Measurements from ENCODE around the gene SURF4.

Gene SURF4

DNA sequence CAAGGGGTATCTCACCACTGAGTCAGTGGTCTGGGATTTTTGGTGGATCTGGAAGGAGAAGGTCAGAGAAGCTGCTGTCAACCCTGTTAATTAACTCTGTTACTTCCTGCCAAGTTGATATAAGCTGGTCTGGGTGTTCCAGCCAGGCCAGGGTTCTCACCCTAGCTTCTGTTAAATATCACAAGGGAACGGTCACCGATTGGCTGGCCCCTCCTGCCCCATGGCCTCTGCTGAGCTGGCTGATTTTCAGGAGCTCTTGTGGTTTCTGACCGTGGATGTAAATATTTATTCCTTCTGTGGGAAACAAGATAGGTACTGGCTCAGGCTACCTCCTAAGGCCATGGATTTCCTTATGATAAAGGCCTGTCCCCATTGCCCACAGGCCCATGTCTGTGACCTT, 47.4 kb upstream of the SURF4 start:
- no peak overlapping the region for H2AFZ ChIP-seq (ENCODE audit: low read depth, low read length)
- no peaks in the 10 kb centered on the region for H3K27me3 ChIP-seq (ENCODE audit: insufficient read depth, low read length, poor library complexity)
- no peak overlapping the region for H3K27ac ChIP-seq (ENCODE audit: low read length)
- H3K4me1 ChIP-seq (ENCODE audit: insufficient read depth, low read length), result peaks cover 10% of the 10 kb centered on the region
- no peaks in the 10 kb centered on the region for H3K9me3 ChIP-seq (ENCODE audit: insufficient read depth, low read length, severe bottlenecking)
- DNase-seq (no peak), ATAC-seq (ENCODE audit: insufficient read depth, low read depth) (no peak)
- TF ChIP-seq, protein P1, sequence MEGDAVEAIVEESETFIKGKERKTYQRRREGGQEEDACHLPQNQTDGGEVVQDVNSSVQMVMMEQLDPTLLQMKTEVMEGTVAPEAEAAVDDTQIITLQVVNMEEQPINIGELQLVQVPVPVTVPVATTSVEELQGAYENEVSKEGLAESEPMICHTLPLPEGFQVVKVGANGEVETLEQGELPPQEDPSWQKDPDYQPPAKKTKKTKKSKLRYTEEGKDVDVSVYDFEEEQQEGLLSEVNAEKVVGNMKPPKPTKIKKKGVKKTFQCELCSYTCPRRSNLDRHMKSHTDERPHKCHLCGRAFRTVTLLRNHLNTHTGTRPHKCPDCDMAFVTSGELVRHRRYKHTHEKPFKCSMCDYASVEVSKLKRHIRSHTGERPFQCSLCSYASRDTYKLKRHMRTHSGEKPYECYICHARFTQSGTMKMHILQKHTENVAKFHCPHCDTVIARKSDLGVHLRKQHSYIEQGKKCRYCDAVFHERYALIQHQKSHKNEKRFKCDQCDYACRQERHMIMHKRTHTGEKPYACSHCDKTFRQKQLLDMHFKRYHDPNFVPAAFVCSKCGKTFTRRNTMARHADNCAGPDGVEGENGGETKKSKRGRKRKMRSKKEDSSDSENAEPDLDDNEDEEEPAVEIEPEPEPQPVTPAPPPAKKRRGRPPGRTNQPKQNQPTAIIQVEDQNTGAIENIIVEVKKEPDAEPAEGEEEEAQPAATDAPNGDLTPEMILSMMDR (IDR thresholded peaks at IDR 0.05; ENCODE audit: borderline replicate concordance, extremely low read depth, low read length, poor library complexity, severe bottlenecking), result no peak
- no peak for TF ChIP-seq EZH2 (IDR thresholded peaks at IDR 0.05; ENCODE audit: borderline replicate concordance, low read depth, low read length, severe bottlenecking)
- no peaks in the 10 kb centered on the region for H4K20me1 ChIP-seq (ENCODE audit: insufficient read depth, low read length)
- no peaks in the 10 kb centered on the region for H3K79me2 ChIP-seq (ENCODE audit: insufficient read depth, low read length)
- H3K4me2 ChIP-seq (ENCODE audit: insufficient read depth, low read length), result no peak overlapping the region
- no peak overlapping the region for H3K9ac ChIP-seq (ENCODE audit: low read depth, low read length)
- H3K4me3 ChIP-seq (ENCODE audit: low read depth in 1 of 2, low read length in 2 of 2), result no peak overlapping the region
- no peaks in the 10 kb centered on the region for H3K36me3 ChIP-seq (ENCODE audit: insufficient read depth, low read length)

DNA sequence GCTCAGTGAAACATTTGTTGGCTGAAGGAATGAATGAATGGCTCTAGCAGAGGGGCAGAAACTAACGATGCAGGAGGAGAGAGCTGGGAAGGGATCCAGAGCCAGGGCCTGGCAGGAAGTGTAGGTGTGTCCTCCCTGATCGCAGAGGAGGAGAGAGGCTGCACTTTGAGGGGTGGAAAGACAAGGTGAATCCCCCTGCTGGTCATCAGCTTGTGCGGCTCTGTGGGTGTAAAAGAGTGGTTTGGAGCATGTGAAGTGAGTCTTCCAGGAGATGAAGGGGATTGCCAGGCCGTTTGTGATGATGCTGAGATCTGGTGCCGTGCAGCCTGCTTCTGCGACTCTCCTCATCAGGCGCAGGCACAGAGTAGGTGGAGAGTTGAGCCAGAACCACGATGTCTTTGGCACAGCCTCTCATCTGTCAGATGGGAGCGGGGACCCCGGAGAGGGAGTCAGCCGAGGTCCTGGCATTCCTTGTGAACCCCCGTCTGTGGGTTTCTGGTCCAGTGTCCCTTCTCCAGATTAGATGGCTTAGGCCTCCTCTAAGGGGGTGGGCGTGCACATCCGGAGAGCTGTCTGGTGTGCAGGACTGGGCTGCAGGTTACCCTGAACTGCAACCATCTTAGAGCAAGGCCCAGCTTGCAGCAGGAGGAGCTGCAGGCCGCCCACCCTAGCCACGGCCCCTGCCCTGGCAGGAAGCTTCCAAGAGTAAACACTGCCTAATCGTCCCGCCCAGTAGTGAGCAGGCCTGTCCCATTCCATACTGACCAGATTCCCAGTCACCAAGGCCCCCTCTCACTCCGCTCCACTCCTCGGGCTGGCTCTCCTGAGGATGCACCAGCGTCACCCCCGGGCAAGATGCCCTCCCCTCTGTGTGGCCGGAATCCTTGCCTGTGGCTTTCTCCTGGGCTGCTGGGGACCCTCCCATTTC, 46.0 kb upstream of the SURF4 start, which contains the start of gene ADAMTS13:
Gene ADAMTS13, plus strand, starts transcription at position 753 of the 928 bp plus-strand sequence. Its CDS starts 77 bp downstream, at position 830.
- DNase-seq (no peak), ATAC-seq (ENCODE audit: insufficient read depth, low read depth) (no peak)
- H3K36me3 ChIP-seq (ENCODE audit: insufficient read depth, low read length), result no peaks in the 10 kb centered on the region; the same call in 1 of the 2 replicates
- TF ChIP-seq, protein P1 (IDR thresholded peaks at IDR 0.05; ENCODE audit: borderline replicate concordance, extremely low read depth, low read length, poor library complexity, severe bottlenecking), result peak; percentile 25
- no peak for TF ChIP-seq EZH2 (IDR thresholded peaks at IDR 0.05; ENCODE audit: borderline replicate concordance, low read depth, low read length, severe bottlenecking)
- H3K4me3 ChIP-seq (ENCODE audit: low read depth in 1 of 2, low read length in 2 of 2), result no peak within 1 kb of the TSS
- H3K9me3 ChIP-seq (ENCODE audit: insufficient read depth, low read length, severe bottlenecking), result no peaks in the 10 kb centered on the region
- peak within 1 kb of the TSS; percentile 49; the same call in 1 of the 2 replicates for H2AFZ ChIP-seq (ENCODE audit: low read depth, low read length)
- peaks cover 14% of the 10 kb centered on the region for H3K4me1 ChIP-seq (ENCODE audit: insufficient read depth, low read length)
- no peak within 1 kb of the TSS for H3K4me2 ChIP-seq (ENCODE audit: insufficient read depth, low read length)
- H3K79me2 ChIP-seq (ENCODE audit: insufficient read depth, low read length), result peaks cover 10% of the 10 kb centered on the region
- H4K20me1 ChIP-seq (ENCODE audit: insufficient read depth, low read length), result no peaks in the 10 kb centered on the region
- H3K27ac ChIP-seq (ENCODE audit: low read length), result no peak within 1 kb of the TSS
- no peaks in the 10 kb centered on the region for H3K27me3 ChIP-seq (ENCODE audit: insufficient read depth, low read length, poor library complexity)
- H3K9ac ChIP-seq (ENCODE audit: low read depth, low read length), result no peak within 1 kb of the TSS

DNA sequence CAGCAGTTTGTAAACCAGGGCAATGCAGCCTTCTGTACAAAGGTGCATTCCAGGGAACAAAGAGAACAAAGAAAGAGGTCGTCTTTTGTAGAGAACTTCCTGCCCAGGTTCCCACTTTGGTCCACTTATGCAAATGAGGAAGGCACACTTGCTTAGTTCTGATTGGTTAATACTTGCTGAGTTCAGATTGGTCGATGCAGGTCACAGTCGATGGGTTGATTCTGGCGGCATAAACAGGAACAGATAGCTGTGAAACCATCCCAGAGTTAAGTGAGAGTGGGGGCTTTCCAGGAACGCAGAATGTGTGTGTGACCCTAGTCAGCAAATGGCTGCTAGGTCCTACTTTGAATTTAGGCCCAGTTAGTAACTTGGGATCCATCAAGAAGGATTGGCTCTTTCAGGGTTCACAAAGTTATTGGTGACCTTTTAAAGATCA, 44.5 kb upstream of the SURF4 start:
- Histone ChIP-seq H3K27ac (ENCODE audit: low read length) (no peak overlapping the region), H3K4me2 (ENCODE audit: insufficient read depth, low read length) (no peak overlapping the region), H3K4me1 (ENCODE audit: insufficient read depth, low read length) (peaks cover 28% of the 10 kb centered on the region), H3K79me2 (ENCODE audit: insufficient read depth, low read length) (peaks cover 25% of the 10 kb centered on the region), H3K27me3 (ENCODE audit: insufficient read depth, low read length, poor library complexity) (no peaks in the 10 kb centered on the region), H3K36me3 (ENCODE audit: insufficient read depth, low read length) (peaks cover 11% of the 10 kb centered on the region), H4K20me1 (ENCODE audit: insufficient read depth, low read length) (peaks cover 9% of the 10 kb centered on the region; the same call in 1 of the 2 replicates), H3K9ac (ENCODE audit: low read depth, low read length) (no peak overlapping the region), H3K9me3 (ENCODE audit: insufficient read depth, low read length, severe bottlenecking) (no peaks in the 10 kb centered on the region), H2AFZ (ENCODE audit: low read depth, low read length) (no peak overlapping the region), H3K4me3 (ENCODE audit: low read depth in 1 of 2, low read length in 2 of 2) (no peak overlapping the region)
- DNase-seq (no peak), ATAC-seq (ENCODE audit: insufficient read depth, low read depth) (no peak)
- TF ChIP-seq EZH2 (IDR thresholded peaks at IDR 0.05; ENCODE audit: borderline replicate concordance, low read depth, low read length, severe bottlenecking), result no peak
- TF ChIP-seq, protein P1 (IDR thresholded peaks at IDR 0.05; ENCODE audit: borderline replicate concordance, extremely low read depth, low read length, poor library complexity, severe bottlenecking), result no peak
